ENCODE results near the gene KLHL21.

KLHL21 gene

DNA sequence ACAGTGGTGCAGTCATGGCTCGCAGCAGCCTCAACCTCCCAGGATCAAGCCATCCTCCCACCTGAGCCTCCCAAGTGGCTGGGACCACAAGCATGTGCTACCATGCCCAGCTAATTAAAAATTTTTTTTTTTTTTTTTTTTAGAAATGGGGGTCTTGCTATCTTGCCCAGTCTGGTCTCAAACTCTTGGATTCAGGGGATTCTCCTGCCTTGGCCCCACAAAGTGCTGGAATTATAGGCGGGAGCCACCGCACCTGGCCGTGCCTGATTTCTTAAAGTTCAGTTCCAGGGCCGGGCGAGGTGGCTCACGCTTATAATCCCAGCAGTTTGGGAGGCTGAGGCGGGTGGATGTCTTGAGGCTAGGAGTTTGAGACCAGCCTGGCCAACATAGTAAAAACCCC lies 28.4 kb upstream of the KLHL21 start:
- Histone ChIP-seq H3K9me3 (ENCODE audit: control insufficient read depth, insufficient read depth, low read length) (no peaks in the 10 kb centered on the region), H3K4me1 (ENCODE audit: insufficient read depth, low read length) (no peaks in the 10 kb centered on the region), H3K9ac (ENCODE audit: low read depth, low read length) (no peak overlapping the region), H3K36me3 (ENCODE audit: insufficient read depth, low read length) (peaks cover 1% of the 10 kb centered on the region)

DNA sequence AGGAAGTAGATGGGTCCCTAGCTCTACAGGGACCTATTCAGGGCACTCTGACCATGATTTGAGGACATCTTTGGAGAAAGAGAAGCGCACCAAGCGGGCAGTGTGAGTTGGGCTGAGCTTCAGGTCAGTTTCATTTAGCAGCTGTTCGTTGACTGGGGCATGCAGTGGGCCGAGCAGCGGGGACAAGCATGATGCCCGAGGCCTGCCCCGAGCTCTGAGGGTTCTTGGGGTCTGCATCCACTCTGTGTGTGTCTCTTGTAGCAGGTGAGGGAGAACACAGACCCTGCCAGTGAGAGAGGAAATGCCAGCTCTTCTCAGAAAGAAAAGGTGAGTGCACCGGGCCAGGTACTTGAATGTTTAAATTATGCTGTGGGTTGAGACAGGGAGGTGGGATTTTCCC lies 27.4 kb upstream of the KLHL21 start:
- H3K4me1 ChIP-seq (ENCODE audit: insufficient read depth, low read length) = no peaks in the 10 kb centered on the region
- no peaks in the 10 kb centered on the region for H3K36me3 ChIP-seq (ENCODE audit: insufficient read depth, low read length)
- no peak overlapping the region for H3K9ac ChIP-seq (ENCODE audit: low read depth, low read length)
- no peaks in the 10 kb centered on the region for H3K9me3 ChIP-seq (ENCODE audit: control insufficient read depth, insufficient read depth, low read length)

DNA sequence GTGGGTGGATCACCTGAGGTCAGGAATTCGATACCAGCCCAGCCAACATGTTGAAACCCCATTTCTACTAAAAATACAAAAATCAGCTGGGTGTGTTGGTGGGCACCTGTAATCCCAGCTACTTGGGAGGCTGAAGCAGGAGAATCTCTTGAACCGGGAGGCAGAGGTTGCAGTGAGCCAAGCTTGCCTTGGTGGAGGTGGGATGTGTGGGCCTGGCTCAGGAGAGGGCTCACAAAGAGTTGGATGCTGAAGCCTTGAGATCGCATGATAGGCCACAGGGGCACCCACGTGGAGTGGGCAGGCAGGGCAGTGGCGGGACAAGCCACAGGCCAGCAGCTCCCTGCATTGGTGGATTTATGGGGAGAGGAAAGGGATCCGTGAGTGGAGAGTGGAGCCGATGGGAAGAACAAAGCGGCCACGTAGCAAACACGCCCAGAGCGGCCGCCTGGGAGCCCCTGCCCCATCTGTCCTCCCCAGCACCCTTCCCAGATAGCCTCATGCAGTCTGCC lies 26.4 kb upstream of the KLHL21 start:
- Histone ChIP-seq H3K36me3 (ENCODE audit: insufficient read depth, low read length) (no peaks in the 10 kb centered on the region), H3K9ac (ENCODE audit: low read depth, low read length) (no peak overlapping the region), H3K4me1 (ENCODE audit: insufficient read depth, low read length) (no peaks in the 10 kb centered on the region), H3K9me3 (ENCODE audit: control insufficient read depth, insufficient read depth, low read length) (no peaks in the 10 kb centered on the region)

DNA sequence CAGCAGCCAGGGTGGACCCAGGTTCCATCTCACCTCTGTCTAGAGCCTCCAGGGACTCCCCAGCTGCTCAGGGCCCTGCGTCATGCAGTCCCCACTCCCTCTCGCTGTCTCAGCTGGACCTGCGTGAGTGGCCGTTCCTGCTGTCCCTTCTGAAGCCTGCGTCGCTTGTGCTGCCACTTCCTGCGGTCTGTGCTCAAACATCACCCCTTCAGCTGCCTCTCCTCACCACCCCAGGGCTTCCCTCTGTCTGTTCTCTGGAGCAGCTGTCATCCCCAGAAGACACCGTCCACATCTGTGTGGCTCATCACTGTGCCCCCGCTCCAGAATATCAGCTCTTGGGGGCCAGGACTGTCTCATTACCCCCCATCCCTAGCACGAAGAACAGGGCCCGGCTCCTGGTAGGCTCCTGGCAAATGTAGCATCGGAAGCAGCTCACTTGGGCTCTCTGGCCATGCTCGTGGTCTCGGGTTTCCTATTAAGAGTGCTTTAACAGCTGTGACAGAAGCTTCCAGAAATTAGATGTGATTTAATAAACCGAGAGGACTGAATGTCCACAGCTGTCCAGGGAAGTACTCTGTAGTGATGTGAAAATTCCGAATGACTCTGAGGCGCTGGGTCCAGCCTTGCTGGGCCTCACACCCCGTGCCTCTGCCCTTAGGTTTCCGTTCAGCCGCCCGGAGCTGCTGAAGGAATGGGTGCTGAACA lies 25.3 kb upstream of the KLHL21 start:
- no peaks in the 10 kb centered on the region for H3K9me3 ChIP-seq (ENCODE audit: control insufficient read depth, insufficient read depth, low read length)
- no peaks in the 10 kb centered on the region for H3K4me1 ChIP-seq (ENCODE audit: insufficient read depth, low read length)
- H3K36me3 ChIP-seq (ENCODE audit: insufficient read depth, low read length) = no peaks in the 10 kb centered on the region
- H3K9ac ChIP-seq (ENCODE audit: low read depth, low read length) = no peak overlapping the region

DNA sequence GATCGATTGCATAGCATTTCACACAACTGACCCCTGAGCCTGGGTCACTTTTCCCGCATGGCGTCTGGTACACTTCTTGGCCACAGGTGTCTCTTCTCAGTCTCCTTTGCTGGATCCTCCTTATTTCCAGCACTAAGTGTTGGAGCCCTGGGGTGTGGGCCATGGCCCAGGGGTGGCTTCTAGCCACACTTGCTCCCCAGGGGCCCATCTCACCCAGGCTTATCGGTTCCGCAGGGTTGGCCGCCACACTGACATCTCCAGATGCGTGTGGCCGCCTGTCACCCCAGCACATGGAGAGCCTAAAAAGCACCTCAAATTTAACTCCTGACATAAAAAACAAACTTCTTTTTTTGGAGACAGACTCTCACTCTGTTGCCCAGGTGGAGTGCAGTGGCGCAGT lies 24.4 kb upstream of the KLHL21 start:
- H3K36me3 ChIP-seq (ENCODE audit: insufficient read depth, low read length) = no peaks in the 10 kb centered on the region
- H3K9ac ChIP-seq (ENCODE audit: low read depth, low read length) = no peak overlapping the region
- H3K4me1 ChIP-seq (ENCODE audit: insufficient read depth, low read length) = no peaks in the 10 kb centered on the region
- H3K9me3 ChIP-seq (ENCODE audit: control insufficient read depth, insufficient read depth, low read length) = no peaks in the 10 kb centered on the region

DNA sequence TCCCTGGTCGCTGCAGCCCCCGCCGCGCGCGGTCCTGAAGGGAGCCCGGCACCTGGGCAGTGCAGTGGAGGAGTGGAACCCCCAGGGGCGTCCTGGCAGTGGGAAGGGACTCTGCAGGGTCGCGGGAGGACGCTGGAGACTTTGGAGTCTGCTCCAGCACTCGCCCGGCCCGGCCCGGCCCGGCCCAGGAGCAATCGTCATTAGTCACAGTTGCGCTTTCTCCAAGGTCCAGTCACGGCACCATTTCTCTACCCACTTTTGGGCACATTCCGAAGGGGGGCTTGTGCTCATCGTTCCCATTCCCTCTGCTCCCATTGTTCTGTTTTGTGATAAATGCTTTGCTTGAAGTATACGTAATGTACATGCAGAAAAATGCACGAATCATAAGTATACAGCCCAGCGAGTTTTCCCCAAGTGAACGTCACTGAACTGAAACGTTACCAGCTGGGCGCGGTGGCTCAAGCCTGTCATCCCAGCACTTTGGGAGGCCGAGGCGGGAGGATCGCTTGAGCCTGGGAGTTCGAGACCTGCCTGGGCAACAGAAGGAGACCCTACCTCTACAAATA lies 23.0 kb upstream of the KLHL21 start:
- Histone ChIP-seq H3K36me3 (ENCODE audit: insufficient read depth, low read length) (peaks cover 11% of the 10 kb centered on the region), H3K9me3 (ENCODE audit: control insufficient read depth, insufficient read depth, low read length) (no peaks in the 10 kb centered on the region), H3K9ac (ENCODE audit: low read depth, low read length) (peak overlapping the region; percentile 66), H3K4me1 (ENCODE audit: insufficient read depth, low read length) (no peaks in the 10 kb centered on the region)

DNA sequence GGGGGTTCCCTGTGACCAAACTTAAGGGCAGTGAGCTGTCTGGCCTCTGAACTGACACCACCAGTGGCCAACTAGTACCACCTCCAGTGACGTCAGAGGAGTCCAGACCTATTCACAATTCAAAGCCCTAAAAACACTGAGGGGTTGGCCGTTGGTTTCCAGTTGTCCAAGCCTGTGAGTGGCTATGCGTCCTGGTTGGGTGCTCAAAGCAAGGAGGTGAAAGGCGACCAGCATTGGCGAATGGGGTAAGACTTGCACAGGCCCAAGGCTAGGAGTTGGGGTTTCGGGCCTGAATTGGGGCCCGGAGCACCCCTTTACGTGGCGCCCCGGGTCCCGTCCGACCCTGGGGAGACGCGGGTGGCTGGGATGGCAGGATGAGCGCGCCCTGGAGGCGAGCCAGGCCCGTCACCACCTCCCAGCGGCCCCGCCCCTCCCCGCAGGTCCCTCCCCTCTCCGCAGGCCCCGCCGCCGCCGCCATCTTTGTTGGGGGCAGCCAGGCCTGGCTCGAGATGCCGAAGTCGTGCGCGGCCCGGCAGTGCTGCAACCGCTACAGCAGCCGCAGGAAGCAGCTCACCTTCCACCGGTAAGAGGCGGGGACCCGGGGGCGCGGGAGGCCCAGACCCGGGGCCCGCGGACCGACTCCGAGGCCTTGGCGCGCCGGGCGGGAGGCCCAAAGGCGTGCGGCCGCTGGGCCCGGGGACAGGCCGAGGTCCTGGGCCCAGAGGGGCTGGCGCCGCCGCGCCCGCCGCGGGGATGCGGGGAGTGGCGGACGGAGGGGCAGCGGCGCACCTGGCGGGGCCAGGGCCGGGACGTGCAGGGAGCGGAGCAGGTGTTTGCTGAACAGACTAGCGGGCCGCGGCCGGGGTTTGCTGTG lies 22.3 kb upstream of the KLHL21 start, which contains the start of gene THAP3:
Gene THAP3, plus strand, starts transcription at position 159 of the 874 bp plus-strand sequence. Its CDS starts 351 bp downstream, at position 510.
- Histone ChIP-seq H3K4me1 (ENCODE audit: insufficient read depth, low read length) (no peaks in the 10 kb centered on the region), H3K36me3 (ENCODE audit: insufficient read depth, low read length) (peaks cover 17% of the 10 kb centered on the region), H3K9me3 (ENCODE audit: control insufficient read depth, insufficient read depth, low read length) (no peaks in the 10 kb centered on the region), H3K9ac (ENCODE audit: low read depth, low read length) (peak within 1 kb of the TSS; percentile 66)

DNA sequence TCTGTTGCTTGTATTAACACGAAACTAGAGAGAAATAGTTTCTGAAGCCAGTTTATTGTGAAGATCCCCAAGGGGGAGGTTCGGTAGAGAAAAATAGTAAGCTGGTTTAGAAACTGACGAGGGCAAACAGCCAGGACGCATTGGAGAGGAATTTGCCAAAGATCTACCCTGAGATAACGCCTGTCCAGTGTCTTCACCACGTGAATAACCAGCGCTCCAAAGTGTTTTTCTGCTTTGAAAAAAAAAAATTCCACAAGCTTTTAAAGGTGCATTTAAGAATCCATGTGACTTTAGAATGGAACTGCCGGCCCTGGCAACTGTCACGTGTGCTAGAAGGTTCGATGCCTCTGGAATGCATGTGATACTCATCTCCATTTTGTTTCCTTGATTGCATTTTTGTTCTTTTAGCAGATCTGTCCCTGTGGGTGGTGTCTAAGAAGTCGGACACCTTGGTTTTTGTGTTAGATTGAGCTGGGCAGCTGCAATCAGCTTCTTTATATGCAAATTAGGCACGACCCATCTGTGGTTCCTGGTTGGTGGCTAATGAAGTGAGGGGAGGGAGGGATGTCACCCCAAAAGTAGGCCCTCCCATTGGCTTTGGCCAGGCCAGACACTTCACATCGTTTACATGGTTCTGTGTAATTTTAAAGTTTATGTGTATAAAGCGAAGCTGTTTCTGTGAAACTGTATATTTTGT lies 20.7 kb upstream of the KLHL21 start:
- Histone ChIP-seq H3K9ac (ENCODE audit: low read depth, low read length) (no peak overlapping the region), H3K4me1 (ENCODE audit: insufficient read depth, low read length) (no peaks in the 10 kb centered on the region), H3K36me3 (ENCODE audit: insufficient read depth, low read length) (peaks cover 17% of the 10 kb centered on the region), H3K9me3 (ENCODE audit: control insufficient read depth, insufficient read depth, low read length) (no peaks in the 10 kb centered on the region)

DNA sequence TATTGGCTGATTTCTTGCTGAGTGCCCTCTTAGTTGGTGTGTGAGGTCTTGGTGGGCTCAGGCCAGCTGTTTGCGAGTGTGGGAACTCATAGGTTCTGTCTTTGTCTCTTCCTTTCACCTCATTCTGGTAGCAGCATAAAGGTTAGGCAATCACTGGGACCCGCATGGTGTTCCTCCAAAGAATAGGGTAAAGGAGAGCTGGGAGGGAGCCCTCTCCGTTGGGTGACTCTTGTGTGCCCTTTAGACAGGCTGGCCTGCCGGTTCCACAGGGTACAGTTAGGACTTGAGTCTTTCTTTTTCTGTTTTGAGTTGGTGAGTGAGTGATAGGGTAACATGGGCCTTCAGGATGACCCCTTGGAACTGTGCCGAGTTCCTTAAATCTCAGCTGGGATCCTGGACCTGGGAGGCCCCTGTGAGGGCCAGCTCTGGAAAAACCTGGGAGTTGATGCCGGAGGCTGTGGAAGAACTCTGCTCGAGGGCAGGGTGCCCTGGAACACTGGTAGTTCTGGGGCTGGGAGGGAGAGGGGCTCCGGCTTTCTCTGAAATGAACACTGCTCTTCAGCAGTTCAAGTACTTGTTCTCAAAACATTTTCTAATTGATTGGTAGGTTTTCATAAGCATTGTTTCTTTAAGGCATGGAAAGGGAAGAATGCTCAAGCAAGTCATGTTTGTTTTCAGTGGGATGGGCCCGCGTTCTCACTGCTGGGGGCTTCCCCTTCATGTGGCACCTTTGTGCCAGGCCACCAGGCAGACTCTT lies 19.9 kb upstream of the KLHL21 start:
- Histone ChIP-seq H3K36me3 (ENCODE audit: insufficient read depth, low read length) (peaks cover 17% of the 10 kb centered on the region), H3K9ac (ENCODE audit: low read depth, low read length) (no peak overlapping the region), H3K9me3 (ENCODE audit: control insufficient read depth, insufficient read depth, low read length) (no peaks in the 10 kb centered on the region), H3K4me1 (ENCODE audit: insufficient read depth, low read length) (no peaks in the 10 kb centered on the region)

DNA sequence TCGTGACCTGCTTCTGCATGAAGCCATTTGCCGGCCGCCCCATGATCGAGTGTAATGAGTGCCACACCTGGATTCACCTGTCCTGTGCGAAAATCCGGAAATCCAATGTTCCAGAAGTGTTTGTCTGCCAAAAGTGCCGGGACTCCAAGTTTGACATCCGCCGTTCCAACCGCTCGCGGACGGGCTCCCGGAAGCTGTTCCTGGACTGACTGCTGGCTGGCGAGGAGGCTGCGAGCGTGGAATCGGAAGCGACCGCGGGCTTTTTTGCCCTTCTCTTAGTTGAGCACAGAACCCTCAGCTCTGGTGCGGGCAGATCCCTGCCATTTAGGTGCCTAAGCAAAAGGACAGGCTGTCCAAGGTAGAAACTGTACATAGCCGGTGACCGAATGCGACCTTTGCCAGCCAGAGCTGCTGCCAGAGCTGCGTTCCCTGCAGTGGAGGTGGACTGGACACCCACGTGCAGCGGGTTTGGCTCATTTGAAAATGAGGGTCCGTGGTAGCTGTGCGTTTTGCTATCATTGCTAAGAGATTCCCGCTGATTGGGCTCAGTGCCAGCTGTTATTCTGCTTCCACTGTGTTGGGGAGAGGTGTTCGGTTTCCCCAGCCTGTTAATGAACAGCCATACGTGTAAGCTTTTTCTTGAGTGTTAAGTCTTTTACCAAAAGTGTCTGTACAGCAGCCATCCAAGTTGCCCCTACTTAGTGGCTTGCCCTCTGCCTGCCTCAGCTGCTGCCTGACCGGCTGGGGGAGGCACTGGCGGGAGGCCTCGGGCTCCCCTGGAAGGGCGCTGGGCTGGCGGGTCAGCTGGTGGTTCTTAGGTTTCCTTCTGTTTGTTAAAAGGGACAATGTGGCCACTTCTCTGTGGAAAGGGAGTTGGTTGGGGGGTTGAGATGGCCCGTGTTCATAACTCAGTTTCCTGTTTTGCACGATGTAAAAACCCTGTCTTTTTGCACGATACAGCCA lies 19.0 kb upstream of the KLHL21 start:
- Histone ChIP-seq H3K36me3 (ENCODE audit: insufficient read depth, low read length) (peaks cover 17% of the 10 kb centered on the region), H3K9me3 (ENCODE audit: control insufficient read depth, insufficient read depth, low read length) (no peaks in the 10 kb centered on the region), H3K4me1 (ENCODE audit: insufficient read depth, low read length) (no peaks in the 10 kb centered on the region), H3K9ac (ENCODE audit: low read depth, low read length) (no peak overlapping the region)

DNA sequence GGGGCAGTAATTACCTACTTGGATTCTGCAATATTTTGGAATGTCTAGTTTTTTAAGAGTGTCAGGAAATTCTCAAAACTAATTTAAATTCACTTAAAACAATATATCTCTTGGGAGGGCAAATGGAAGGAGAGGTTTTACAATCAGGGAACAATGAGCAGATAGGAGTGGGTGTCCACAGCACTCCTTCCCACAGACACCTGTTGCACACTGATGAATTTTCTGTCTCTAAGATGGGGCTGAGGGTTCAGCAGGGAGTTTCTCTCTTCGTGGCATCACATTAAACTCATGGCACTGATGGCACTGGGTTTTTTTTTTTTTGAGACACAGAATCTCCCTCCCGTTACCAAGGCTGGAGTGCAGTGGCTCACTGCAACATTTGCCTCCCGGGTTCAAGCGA lies 16.4 kb upstream of the KLHL21 start:
- Histone ChIP-seq H3K9me3 (ENCODE audit: control insufficient read depth, insufficient read depth, low read length) (no peaks in the 10 kb centered on the region), H3K9ac (ENCODE audit: low read depth, low read length) (no peak overlapping the region), H3K4me1 (ENCODE audit: insufficient read depth, low read length) (no peaks in the 10 kb centered on the region), H3K36me3 (ENCODE audit: insufficient read depth, low read length) (peaks cover 17% of the 10 kb centered on the region)

DNA sequence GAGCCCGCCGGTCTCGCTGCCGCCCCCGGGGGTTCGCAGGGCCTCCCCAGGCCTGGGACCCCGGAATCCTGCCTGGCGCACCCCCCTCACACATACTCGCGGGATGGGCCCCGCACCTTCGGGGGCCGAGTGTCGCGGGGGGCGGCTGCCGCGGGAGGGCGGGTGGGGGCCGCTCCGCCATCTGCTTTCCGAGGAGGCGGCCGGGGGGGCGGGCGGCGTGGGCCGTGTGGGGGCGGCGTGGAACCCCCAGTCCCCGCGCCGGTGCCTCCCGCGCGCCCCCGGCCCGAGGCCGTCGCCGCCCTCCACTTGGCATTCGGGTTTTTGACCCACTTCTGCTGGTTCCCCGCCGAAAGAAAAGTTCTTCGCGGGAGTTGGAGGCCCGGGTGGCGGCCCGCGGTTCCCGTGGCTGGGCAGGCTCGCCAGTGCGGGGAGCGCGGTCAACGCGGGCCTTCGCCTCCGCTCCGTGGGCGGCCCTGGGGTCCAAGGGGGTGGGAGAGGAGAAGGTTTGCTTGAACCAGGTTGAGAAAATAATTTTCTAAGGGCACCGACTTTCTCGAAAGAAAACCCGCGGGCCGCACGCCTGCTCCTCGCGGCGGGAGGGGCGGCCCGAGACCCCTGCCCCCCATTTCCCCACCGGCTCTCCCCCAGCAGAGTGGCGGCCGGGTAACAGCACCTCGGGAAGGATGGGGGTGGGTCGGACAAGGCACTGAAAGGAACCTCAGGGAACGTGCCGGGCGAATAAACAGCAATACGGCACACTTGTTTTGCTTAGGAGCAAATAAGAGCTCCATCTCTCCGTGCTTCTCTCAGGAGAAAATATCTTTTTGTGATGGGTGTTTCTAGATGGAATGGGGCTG lies 12.5 kb upstream of the KLHL21 start:
- peaks cover 3% of the 10 kb centered on the region; the same call in 1 of the 2 replicates for H3K36me3 ChIP-seq (ENCODE audit: insufficient read depth, low read length)
- H3K9ac ChIP-seq (ENCODE audit: low read depth, low read length) = peak overlapping the region; percentile 65
- no peaks in the 10 kb centered on the region for H3K9me3 ChIP-seq (ENCODE audit: control insufficient read depth, insufficient read depth, low read length)
- H3K4me1 ChIP-seq (ENCODE audit: insufficient read depth, low read length) = no peaks in the 10 kb centered on the region
